Activated CD8-positive, alpha-beta T cell treated with anti-CD3 and anti-CD28 coated beads for 36 hours (primary cell): ENCODE measurements around the gene MAST4. TPM values are rescaled to one million over a fixed set of nuclear protein-coding genes. Genes with fewer than 3 reads are reported as not detected.
A peak's percentile ranks its signal among the peaks of the same experiment; 100 is the strongest.

ENCODE experiments used
- ATAC-seq: fragments of 200-7000 bp; cut with Tn5 transposase; one replicate; pipeline ENCODE4 v1.10.0; 2021; ENCODE audit warnings: mild to moderate bottlenecking, moderate library complexity
- CTCF ChIA-PET: fragments of 350-600 bp; sonication (Branson Sonifier 250); formaldehyde crosslinking; loops from one replicate; lab custom pipeline; 2021; ENCODE audit warnings: antibody characterized with exemption; lab: Charles Lee
- POLR2A ChIA-PET: fragments of 350-600 bp; sonication (Branson Sonifier 250); formaldehyde crosslinking; loops from one replicate; lab custom pipeline; 2021; ENCODE audit warnings: antibody characterized with exemption; lab: Charles Lee
- DNase-seq: peaks from one replicate; pipeline ENCODE4 v3.0.0-alpha.2; 2020
- H3K27ac Mint-ChIP-seq: one replicate; pipeline ENCODE4 v1.8.0; 2021; ENCODE audit warnings: mild to moderate bottlenecking, mixed read lengths
- H3K27me3 Mint-ChIP-seq: one replicate; pipeline ENCODE4 v1.8.0; 2021; ENCODE audit warnings: mixed read lengths
- H3K36me3 Mint-ChIP-seq: one replicate; pipeline ENCODE4 v1.8.0; 2021; ENCODE audit warnings: low read depth, mixed read lengths
- H3K4me1 Mint-ChIP-seq: one replicate; pipeline ENCODE4 v1.8.0; 2021; ENCODE audit warnings: low read depth, mixed read lengths
- H3K4me3 Mint-ChIP-seq: one replicate; pipeline ENCODE4 v1.8.0; 2021; ENCODE audit warnings: mild to moderate bottlenecking, moderate library complexity, mixed read lengths
- H3K9me3 Mint-ChIP-seq: one replicate; pipeline ENCODE4 v1.8.0; 2021; ENCODE audit warnings: mixed read lengths
- intact Hi-C: fragments of 100-400 bp; cut with micrococcal nuclease; formaldehyde crosslinking; loops from one replicate; pipeline ENCODE4 v1.10.0; 2022
- total RNA-seq, 2 experiments: library from RNA; stranded (reverse); gene quantifications; one replicate each; pipeline ENCODE4 v1.2.3, GENCODE V29; 2021
- TF ChIP-seq, protein P1 (sequence below): fragments of 200-600 bp; IDR thresholded peaks from one replicate; pipeline ENCODE4 v1.8.0; 2022; ENCODE audit warnings: antibody characterized with exemption, mild to moderate bottlenecking

Gene MAST4
- total RNA-seq, 2 experiments from 2014 or later, result 7.6 to 10.0 TPM

DNA sequence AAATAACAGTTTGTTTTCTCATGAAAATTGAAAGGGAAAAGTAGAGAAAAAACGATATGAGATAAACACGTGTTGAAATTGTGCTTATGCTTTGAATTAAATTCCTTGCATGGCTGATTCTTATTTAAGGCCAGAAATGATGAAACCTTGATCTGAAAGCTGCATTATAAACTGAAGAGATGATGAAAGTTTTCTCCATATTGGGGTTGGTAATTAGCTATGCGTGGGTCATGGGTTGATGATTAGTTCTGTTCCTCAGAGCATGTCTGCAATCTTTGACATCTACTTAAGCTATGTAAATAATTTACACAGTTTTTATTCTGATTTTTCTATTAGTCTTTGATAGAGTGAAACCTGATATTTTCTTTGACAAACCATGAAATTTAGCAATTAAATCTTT lies 336.3 kb downstream of the MAST4 start:
- H3K36me3 Mint-ChIP-seq, result no peaks in the 10 kb centered on the region
- no peaks in the 10 kb centered on the region for H3K4me1 Mint-ChIP-seq
- H3K27ac Mint-ChIP-seq, result no peak overlapping the region
- no peak overlapping the region for H3K4me3 Mint-ChIP-seq
- intact Hi-C loops, result no loop called here
- CTCF ChIA-PET, result no interaction called here
- peaks cover 19% of the 10 kb centered on the region for H3K27me3 Mint-ChIP-seq
- TF ChIP-seq, protein P1, sequence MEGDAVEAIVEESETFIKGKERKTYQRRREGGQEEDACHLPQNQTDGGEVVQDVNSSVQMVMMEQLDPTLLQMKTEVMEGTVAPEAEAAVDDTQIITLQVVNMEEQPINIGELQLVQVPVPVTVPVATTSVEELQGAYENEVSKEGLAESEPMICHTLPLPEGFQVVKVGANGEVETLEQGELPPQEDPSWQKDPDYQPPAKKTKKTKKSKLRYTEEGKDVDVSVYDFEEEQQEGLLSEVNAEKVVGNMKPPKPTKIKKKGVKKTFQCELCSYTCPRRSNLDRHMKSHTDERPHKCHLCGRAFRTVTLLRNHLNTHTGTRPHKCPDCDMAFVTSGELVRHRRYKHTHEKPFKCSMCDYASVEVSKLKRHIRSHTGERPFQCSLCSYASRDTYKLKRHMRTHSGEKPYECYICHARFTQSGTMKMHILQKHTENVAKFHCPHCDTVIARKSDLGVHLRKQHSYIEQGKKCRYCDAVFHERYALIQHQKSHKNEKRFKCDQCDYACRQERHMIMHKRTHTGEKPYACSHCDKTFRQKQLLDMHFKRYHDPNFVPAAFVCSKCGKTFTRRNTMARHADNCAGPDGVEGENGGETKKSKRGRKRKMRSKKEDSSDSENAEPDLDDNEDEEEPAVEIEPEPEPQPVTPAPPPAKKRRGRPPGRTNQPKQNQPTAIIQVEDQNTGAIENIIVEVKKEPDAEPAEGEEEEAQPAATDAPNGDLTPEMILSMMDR, result no peak
- POLR2A ChIA-PET, result no interaction called here
- ATAC-seq, result no peak
- DNase-seq, result no peak
- no peaks in the 10 kb centered on the region for H3K9me3 Mint-ChIP-seq

GRCh38 chr5:66933066-66933465 lies 336.9 kb downstream of the MAST4 start:
- H3K9me3 Mint-ChIP-seq, result no peaks in the 10 kb centered on the region
- H3K27me3 Mint-ChIP-seq, result peaks cover 17% of the 10 kb centered on the region
- H3K4me3 Mint-ChIP-seq, result no peak overlapping the region
- CTCF ChIA-PET, result no interaction called here
- no peak overlapping the region for H3K27ac Mint-ChIP-seq
- H3K36me3 Mint-ChIP-seq, result no peaks in the 10 kb centered on the region
- intact Hi-C loops, result no loop called here
- TF ChIP-seq, protein P1, result no peak
- POLR2A ChIA-PET, result no interaction called here
- H3K4me1 Mint-ChIP-seq, result no peaks in the 10 kb centered on the region
- ATAC-seq (no peak), DNase-seq (no peak)

GRCh38 chr5:66939094-66939493 lies 342.9 kb downstream of the MAST4 start:
- Mint-ChIP-seq H3K27me3 (peaks cover 18% of the 10 kb centered on the region), H3K9me3 (peaks cover 4% of the 10 kb centered on the region), H3K36me3 (no peaks in the 10 kb centered on the region), H3K4me3 (no peak overlapping the region), H3K27ac (no peak overlapping the region), H3K4me1 (no peaks in the 10 kb centered on the region)
- ATAC-seq, result no peak
- ChIA-PET CTCF (no interaction called here), POLR2A (no interaction called here)
- DNase-seq, result no peak
- TF ChIP-seq, protein P1, result no peak
- intact Hi-C loops, result no loop called here

DNA sequence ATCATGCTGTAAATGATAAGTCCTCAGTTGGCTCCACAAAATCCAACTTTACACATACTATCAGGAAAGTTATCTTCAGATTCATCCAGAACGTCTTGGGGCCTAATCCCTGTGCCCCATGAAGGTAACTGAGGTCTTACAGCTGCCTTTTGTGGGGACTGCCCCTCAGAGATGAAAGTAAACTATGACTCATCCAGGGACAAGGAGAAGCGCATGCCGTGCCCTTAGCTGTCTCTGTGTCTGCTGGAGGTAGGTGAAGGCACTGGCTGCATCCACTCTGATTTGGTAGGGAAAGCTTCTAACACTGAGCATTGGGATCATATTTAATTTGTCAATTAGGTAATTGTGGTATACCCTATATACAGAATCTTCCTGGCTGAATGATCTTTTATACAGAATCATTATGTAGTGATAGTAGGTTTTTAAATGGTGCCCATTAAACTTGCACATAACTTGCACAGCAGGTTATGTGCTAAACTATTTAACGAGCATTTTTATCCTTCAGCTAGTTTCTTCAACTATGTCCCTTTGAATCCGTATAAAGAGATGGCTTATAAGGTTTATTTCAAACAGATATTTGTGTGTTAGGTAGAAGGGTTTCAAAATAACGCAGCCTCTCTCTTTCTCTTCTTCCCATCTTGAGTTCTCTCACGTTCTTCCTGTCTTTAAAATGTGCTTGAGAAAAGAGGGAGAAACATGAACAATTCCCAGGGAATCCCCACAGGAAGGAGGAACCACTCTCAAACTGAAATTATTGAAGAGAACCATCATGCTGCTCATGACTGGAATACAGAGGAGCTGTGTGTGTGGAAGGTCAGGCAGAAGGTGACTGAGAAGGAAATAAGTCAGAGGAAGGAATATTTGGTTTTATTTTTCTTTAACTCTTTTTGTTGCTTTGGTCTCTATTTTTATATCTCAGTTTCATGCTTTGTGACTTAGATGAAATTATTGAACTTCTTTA lies 349.5 kb downstream of the MAST4 start:
- TF ChIP-seq, protein P1, result no peak
- peaks cover 7% of the 10 kb centered on the region for H3K4me1 Mint-ChIP-seq
- ChIA-PET POLR2A (no interaction called here), CTCF (interaction anchor here (1.0 to 1.2 kb wide), 2 partner anchors 12 to 42 kb away, joined by 3 read pairs; no protein-coding TSS in a partner anchor)
- intact Hi-C loops, result no loop called here
- H3K4me3 Mint-ChIP-seq, result no peak overlapping the region
- peaks cover under 1% of the 10 kb centered on the region for H3K9me3 Mint-ChIP-seq
- no peaks in the 10 kb centered on the region for H3K36me3 Mint-ChIP-seq
- ATAC-seq (peak; percentile 94), DNase-seq (peak; percentile 56)
- peaks cover 11% of the 10 kb centered on the region for H3K27me3 Mint-ChIP-seq
- no peak overlapping the region for H3K27ac Mint-ChIP-seq

GRCh38 chr5:66947458-66947857 lies 351.3 kb downstream of the MAST4 start:
- TF ChIP-seq, protein P1, result no peak
- intact Hi-C loops, result no loop called here
- H3K4me3 Mint-ChIP-seq, result no peak overlapping the region
- no peaks in the 10 kb centered on the region for H3K36me3 Mint-ChIP-seq
- ChIA-PET CTCF (no interaction called here), POLR2A (no interaction called here)
- peaks cover 13% of the 10 kb centered on the region for H3K4me1 Mint-ChIP-seq
- no peaks in the 10 kb centered on the region for H3K9me3 Mint-ChIP-seq
- peaks cover 12% of the 10 kb centered on the region for H3K27me3 Mint-ChIP-seq
- DNase-seq (no peak), ATAC-seq (no peak)
- H3K27ac Mint-ChIP-seq, result no peak overlapping the region
